ENCODE measurements around the gene RXYLT1.
A peak's percentile ranks its signal among the peaks of the same experiment; 100 is the strongest.
"Not testable (repeated sequence)": the region's sequence is repeated elsewhere in the genome, so short reads cannot be mapped to it uniquely, and the experiment has no call there.

RXYLT1 gene

DNA sequence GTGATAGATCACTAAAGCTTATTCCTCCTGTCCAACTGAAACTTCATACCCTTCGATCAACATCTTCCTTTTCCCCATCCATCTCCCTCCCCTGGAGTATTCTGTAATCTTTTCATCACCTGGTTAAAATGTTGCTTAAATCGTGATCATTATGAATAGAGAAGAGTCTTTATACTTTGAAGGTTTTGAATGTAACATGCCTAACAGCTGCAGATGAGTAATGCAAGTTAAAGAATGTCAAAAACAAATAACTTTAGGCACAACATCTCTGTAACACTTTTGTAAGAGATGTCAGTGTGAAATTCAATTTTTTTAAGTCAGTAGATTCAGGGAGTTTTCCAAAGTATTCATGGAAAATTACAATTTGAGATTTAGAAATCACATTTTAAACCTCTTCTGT is 25.0 kb downstream of the RXYLT1 start:
- DNase-seq (ENCODE audit: low read depth): no peak

DNA sequence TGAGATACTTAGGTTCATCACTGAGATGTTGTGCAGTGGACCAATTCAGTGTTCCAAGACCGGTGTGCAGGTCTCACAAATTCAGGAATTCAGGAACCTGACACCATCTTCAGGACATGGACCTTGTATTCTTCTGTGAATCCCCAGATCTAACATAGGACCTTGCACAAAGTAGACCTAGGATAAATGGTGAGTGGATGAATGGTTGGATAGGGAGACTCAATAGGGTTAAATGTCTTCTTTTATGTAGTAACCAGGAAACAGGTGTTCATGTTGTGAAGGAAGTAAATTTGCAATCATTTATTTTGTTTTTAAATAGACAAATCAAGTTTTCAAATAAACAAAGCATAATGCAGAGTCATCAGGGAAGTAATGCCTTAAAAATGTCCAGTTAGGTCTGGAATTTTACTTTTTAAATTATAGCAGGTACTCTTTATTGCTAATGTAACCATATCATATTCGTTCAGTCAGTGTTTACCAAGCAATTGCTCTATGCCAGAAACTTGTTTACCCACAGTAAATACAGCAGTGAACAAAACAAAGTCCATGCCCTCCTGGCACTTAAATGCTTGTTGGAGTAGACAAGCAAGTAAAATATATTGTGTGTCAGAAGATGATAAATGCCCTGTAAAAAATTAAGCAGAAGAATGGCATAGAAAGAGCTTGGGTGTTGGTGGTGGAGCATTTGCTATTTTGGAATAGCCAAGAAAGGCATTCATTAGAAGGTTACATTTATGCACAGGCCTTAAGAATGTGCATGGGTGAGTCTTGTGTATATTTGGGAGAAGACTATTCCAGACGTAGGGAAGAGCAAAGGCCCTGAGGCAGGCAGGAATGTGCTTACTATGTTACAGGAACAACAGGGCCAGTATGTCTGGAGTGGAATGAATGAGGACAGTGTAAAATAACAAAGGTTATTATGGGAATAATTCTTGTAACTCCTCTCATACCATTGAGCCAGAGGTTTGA is 26.3 kb downstream of the RXYLT1 start:
- DNase-seq (ENCODE audit: low read depth): no peak

DNA sequence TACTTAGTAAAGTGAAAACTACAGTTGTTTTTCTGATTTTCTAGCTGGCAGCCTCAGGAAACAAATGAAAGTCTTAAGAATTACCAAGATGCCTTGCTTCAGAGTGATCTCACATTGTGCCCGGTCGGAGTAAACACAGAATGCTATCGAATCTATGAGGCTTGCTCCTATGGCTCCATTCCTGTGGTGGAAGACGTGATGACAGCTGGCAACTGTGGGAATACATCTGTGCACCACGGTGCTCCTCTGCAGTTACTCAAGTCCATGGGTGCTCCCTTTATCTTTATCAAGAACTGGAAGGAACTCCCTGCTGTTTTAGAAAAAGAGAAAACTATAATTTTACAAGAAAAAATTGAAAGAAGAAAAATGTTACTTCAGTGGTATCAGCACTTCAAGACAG is 28.9 kb downstream of the RXYLT1 start:
- DNase-seq (ENCODE audit: low read depth): no peak

DNA sequence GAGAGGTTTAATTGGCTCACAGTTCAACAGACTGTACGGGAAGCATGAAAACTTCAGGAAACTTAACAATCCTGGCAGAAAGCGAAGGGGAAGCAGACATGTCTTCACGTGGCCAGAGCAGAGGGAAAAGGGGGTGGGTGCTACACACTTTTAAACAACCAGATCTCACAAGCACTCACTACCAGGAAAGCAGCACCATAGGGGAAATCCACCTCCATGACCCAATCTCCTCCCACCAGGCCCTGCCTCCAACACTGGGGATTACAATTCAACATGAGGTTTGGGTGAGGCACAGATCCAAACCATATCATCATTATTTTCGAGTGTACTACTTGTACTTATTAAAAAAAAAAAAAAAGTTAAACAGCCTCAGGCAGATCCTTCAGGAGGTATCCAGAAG is 29.9 kb downstream of the RXYLT1 start:
- DNase-seq (ENCODE audit: low read depth): no peak

DNA sequence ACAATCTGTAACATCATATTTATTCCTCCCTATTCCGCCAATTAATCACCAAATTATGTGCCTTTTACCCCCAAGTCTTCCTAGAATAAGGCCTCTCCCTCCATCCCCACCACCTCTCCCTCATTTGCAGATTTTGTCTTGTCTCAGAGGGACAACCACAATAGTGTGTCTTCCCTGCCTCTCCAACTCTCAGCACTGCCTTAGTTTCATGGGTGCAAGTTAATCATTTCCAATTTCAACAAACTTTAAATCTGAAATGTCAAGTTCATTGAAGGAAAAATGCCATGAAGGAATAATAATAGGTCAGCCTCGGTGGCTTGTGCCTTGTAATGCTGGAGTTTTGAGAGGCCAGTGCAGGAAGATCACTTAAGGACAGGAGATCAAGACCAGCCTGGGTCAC is 31.6 kb downstream of the RXYLT1 start:
- DNase-seq (ENCODE audit: low read depth): no peak

DNA sequence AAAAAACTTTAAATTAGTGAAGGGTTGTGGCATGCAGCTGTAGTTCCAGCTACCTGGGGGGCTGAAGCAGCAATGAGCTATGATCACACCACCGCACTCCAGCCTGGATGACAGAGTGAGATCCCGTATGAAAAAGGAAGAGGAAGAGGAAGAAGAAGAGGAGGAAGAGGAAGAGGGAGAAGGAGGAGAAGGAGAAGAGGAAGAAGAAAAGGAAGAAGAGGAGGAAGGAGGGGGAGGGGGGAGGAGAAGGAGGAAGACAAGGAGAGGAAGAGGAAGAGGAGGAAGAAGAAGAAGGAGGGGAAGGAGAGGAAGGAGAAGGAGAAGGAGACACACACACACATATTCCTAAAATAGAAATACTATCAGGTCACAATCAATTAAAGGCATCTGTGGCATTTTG is 32.0 kb downstream of the RXYLT1 start:
- DNase-seq (ENCODE audit: low read depth): no peak

DNA sequence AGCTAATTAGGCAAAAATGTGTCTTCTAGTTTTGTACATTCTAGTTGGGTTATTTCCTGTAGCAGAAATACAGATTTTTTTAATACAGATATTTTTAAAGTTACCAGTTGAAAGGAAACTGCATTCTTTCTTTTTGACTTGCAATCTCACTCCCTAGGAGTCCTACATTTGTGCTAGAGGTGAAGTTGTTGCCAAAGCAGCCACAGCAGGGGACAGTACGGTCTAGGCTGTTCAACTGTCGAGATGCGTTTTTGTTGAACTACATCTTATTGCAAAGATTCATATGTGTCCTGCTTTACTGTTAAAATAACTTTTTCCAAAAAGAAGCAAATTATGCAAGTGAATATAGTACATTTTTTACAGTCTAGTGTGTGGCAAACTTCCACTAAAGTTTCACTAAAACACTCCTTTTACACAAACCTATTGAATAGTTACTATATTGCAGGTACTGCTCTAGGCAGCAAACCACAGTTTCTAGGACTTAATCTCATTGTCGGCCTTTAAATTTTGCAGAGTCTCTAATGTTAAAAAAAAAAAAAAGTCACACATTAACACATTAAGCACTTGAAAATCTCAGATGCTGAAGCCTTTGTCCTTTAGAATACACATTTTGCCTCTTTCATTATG is 34.5 kb downstream of the RXYLT1 start:
- no peak for DNase-seq (ENCODE audit: low read depth)

DNA sequence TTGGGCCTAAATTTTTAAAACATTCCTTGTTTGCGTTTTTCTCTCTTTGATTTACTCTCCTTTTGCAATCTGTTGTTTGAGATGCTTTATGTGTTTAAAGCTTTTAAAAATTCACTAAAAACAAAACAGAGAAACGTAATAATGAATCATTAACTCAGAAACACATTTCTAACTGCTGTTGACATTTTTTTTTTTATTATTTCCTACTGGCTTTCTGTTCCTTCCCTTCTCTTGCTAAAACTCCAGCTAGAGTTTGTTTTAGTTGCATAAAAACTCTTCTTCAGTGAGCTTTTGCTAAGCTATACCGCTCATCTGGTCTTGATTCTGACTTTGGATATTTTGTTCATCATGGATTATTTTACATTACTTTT is 35.8 kb downstream of the RXYLT1 start:
- no peak for DNase-seq (ENCODE audit: low read depth)

DNA sequence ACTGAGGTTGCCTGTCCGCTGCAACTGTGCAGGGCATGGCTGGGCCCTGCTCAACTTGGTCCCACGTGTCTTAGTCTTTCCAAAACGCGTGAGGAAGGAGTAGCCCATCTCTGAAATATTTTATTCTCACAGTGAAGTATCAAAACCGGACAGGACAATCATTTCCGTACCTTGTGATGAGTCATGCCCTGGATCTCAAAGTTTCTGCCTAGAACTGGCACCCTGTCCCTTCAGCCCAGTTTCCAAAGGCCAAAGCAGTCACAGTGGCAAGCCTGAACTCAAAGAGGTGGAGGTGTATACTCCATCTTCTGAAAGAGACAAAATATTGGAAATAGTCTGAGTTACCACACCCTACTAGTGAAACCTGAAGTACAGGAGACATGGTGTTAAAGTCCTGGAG is 36.3 kb downstream of the RXYLT1 start:
- DNase-seq (ENCODE audit: low read depth): no peak

DNA sequence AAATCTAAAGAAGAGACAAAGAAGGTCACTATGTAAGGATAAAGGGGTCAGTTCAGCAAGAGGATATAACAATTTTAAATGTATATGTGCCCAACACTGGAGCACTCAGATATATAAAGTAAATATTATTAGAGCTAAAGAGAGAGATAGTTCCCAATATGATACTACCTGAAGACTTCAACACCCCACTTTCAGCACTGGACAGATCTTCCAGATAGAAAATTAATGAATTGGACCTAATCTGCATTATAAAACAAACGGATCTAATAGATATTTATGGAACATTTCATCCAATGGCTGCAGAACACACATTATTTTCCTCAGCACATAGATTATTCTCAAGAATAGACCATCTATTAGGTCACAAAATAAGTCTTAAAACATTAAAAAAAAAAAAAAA is 40.7 kb downstream of the RXYLT1 start:
- no peak for DNase-seq (ENCODE audit: low read depth)

DNA sequence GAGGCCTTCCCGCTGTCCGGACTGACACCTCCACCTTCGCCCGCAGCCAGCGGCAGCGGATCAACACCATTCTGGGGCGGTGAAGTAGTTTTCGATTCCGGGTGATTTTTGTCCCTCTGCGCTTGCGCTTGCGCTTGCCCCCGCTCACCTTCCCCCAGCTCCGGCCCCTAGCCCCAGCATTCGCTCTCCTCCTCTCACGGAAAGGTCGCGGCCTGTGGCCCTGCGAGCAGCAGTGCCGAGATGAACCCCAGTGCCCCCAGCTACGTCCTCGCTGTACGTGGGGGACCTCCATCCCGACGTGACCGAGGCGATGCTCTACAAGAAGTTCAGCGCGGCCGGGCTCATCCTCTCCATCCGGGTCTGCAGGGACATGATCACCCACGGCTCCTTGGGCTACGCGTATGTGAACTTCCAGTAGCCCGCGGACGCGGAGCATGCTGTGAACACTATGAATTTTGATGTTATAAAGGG is 42.1 kb downstream of the RXYLT1 start:
- no peak for DNase-seq (ENCODE audit: low read depth)

DNA sequence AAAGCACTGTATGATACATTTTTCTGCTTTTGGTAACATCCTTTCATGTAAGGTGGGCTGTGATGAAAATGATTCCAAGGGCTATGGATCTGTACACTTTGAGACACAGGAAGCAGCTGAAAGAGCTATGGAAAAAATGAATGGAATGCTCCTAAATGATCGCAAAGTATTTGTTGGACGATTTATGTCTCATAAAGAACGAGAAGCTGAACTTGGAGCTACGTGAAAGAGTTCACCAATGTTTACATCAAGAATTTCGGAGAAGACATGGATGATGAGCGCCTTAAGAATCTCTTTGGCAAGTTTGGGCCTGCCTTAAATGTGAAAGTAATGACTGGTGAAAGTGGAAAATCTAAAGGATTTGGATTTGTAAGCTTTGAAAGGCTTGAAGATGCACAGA is 42.6 kb downstream of the RXYLT1 start:
- DNase-seq (ENCODE audit: low read depth): no peak

DNA sequence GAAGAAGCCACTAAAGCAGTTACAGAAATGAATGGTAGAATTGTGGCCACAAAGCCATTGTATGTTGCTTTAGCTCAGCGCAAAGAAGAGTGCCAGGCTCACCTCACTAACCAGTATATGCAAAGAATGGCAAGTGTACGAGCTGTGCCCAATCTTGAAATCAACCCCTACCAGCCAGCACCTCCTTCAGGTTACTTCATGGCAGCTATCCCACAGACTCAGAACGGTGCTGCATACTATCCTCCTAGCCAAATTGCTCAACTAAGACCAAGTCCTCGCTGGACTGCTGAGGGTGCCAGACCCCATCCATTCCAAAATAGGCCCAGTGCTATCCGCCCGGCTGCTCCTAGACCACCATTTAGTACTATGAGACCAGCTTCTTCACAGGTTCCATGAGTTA is 43.3 kb downstream of the RXYLT1 start:
- no peak for DNase-seq (ENCODE audit: low read depth)

DNA sequence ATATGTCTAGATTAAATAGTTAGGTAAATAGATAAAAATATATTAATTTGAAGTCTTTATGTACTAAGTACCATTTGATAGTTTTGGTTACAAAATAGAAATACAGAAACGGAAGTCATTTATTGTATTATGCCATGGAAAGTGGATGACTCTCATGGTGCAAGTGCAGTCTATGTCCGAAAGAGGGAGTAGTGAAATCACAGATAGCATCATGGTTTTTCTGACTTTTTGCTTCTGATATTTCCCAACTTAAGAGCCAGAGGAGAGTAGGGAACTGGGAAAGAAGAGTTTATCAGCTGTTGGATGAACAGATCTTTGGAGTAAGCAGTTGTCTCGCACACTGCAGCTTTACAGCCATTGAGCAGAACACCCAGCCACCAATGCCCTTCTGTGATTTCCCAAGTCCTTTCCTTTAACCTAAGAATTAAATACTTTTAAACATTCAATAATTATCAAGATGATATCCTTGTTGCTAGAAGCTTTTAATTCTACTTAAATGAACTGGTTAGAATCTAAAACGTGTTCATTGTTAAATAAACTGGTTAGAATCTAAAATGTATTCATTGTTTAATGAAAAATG is 46.4 kb downstream of the RXYLT1 start:
- no peak for DNase-seq (ENCODE audit: low read depth)

DNA sequence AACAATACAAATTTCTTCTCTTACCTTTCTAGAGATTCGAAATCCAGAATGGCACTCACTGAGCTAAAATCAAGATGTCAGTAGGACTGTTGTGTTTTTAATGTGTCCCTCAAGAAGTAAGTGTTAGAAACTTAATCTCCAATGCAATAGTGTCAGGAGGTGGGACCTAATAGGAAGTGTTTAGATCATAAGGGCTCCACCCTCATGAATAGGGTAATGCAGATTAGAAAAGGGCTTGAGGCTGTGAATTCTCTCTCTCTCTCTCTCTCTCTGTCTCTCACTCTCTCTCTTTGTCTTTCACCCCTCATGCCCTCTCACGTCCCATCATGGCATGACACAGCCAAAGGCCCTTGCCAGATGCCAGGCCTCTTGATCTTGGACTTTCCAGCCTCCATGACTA is 49.2 kb downstream of the RXYLT1 start:
- DNase-seq (ENCODE audit: low read depth): no peak

DNA sequence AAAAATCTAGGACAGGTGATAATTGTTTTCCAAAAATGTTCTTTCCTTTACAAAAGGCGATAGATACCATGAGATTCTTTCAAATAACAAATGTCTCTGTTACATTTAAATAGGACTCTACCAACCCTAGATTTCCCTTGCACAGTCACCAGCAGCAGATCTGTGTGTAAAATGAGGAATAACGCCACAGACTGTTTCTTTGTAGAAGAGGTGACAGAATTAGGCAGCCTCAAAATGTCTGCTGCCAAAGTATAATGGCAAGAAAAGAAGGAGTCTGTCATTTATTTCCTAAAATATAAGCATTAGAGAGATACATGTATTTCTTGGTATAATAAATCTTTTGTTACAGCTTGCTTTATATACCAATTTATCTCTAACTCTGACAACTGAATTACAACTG is 56.3 kb downstream of the RXYLT1 start:
- DNase-seq (ENCODE audit: low read depth): no peak

DNA sequence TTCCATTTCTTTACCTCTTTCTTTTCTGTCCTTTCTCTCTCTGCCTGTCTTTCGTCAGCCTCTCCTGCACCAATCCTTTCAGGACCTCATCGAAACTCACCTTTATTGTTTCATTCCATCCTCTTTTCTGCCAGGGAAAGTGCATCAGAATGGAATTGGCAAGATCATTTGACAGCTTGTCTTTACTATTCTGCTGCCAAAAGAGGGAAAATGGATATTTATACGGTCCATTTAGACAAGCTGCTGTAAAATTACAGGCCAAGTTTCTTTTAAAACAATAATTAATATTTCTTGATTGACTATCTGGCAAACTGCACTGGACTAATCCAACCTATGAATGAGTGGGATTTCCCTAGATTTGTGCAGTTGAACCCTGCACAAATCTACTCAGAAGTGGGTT is 57.2 kb downstream of the RXYLT1 start:
- DNase-seq (ENCODE audit: low read depth): no peak

DNA sequence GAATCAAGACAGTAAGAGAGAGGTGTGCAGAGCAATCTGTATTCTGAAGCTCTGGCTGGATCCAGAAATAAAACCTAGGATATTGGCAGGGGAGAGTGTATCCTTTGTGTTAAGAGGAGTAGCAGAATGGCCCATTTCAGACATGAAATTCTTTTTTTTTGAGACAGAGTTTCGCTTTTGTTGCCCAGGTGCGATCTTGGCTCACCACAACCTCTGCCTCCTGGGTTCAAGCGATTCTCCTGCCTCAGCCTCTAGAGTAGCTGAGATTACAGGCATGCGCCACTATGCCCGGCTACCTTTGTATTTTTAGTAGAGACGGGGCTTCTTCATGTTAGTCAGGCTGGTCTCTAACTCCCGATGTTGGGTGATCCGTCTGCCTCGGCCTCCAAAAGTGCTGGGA is 58.7 kb downstream of the RXYLT1 start:
- DNase-seq (ENCODE audit: low read depth): no peak

DNA sequence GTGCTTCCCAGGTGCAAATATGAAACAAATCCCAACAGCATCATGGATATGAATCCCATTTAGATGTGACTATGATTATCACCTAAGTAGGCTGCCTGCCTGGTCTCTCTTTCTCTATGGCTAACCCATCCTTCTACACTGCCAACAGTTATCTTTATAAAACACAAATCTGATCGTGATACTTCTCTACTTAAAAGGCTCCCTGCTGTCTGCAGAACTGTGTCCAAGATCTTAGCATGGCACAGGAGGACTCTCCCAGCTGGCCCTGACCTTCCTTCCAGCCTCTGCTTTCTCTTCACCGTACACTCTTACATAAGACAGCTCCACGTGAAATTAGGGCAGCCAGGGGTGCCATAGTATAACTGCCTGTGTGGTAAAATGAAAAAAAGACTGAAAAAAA is 61.3 kb downstream of the RXYLT1 start:
- DNase-seq (ENCODE audit: low read depth): no peak

DNA sequence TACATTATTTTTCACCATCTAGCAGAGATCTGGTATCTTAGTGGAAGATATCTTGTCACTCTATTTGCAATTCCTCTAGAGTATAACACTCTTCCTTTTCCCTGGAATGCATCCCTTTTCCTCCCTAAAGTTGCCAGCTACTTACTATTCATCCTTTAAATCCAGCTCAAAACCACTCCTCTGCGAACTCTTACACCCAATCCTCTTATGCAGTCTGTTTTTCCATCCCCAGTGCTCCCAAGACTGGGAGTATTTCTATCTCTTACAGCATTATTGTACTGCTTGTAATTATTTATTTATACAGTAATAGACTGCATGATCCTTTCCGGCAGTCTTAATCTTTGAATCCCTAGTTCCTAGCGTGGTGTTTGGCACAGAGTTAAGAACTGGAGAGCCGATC is 61.9 kb downstream of the RXYLT1 start:
- DNase-seq (ENCODE audit: low read depth): no peak

DNA sequence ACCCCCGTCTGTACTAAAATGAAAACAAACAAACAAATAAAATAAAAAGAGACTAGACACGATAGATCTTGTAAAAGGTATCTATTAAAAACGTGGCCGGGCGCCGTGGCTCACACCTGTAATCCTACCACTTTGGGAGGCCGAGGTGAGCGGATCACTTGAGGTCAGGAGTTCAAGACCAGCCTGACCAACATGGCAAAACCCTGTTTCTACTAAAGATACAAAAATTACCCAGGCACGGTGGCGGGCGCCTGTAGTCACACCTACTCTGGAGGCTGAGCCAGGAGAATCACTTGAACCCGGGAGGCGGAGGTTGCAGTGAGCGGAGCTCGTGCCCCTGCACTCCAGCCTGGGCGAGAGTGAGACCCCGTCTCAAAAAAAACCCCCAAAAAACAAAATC is 63.0 kb downstream of the RXYLT1 start:
- not testable (repeated sequence) for DNase-seq (ENCODE audit: low read depth)

DNA sequence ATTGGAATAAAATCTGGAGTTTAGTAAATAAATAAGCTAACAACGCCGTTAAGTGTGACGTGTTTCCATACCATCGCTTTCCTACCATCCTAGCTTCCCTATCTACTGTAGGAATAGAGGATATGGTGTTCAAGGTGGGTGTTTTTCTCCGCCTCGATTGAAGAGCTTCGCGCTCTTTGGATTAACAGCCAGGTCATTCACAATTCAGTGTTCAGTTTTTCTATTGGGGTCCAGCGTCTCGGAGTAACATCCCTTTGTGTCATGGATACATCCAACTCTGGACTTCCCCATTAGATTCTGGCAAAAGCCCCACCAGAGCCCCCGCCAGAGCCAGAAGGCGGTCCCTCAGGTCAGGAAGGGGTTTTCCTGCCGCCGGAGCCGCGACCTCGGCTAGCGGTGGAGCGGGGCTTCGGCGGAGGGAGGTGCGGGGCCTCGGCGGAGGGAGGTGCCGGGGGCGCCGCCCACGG is 63.6 kb downstream of the RXYLT1 start:
- DNase-seq (ENCODE audit: low read depth): no peak

DNA sequence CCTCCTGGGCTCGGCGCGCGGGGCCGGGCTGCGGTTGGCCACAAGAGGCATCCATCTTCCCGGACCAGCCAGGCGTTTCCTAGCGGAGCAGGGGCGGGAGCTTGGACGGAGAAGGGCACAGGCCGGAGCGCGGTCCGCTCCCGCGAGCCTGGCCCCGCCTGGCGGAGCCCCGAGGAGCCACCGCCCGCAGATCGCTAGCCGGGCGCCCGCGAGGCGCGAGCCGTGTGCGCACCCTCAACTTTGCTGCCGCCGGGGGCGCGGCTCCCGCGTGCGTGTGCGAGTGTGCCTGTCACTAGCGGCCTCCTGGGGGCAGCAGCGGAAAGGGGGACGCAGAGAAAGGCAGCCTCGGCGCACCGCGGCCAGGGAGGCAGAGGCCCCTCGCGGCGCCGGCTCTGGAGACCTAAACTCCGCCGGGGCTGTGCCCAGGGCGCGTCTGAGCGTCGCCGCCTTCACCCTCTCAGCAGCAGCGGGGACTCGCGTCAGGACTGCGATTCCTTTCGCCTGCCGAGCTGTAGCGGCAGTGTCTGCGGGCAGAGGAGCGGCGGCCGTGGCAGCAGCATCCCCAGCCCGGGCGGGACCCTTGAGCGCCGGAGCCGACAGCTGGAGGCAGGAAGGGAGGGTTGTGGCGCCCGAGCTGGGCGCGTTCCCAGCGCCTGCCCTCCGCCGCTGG is 64.1 kb downstream of the RXYLT1 start:
- DNase-seq (ENCODE audit: low read depth): peak; percentile 63

All from activated T-helper 1 cell treated with Interleukin-2 at 50 U/mL for 16 hours (primary cell).